ENCODE data around the gene DCAF11. TPM values are rescaled to one million over a fixed set of nuclear protein-coding genes. Genes with fewer than 3 reads are reported as not detected.

DCAF11 gene
- 94.6 and 112 TPM in 2 replicates for total RNA-seq
- 54.3 TPM for polyA plus RNA-seq (2012)

DNA sequence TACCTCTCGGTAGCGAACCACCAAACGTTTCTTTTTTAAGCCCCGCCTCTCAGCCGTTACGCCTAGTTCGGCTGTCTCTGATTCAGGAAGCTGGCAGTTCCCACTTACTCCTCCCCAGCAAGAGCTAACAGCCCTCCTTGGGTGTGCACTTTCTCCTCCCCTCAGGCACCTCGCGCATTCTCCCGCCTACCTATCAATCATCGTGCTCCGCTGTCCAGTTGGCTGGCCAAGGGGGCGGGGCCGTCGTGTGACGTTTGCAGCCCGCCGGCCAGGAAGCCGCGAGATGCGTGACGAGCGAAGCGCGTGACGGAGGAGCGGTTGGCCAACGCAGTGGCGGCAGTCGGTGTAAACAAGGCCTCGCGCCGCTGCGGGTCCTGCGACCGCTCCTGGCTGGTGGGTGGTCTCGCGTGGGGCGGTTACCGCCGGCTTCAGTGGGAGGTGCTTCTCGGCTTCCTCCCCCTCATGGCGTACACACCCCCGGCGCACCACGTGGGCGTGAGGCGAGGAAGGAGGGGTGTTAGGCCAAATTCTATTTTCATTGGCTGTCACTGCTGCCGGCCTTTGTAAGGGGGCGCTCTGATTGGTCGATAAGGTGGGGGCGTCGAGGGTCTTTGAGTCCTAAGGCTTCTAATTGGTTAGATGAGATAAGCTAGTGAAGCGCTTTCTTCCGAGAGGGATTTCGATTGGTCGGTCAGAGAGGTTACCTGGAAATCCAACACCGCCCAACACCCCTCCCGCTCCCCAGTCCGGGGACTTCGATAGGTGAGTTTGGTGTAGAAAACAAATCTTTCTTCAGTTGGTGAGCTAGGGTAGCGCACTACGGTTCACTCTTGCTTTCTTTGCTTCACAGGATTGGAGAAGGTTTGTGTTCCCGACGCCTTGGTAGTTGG is at the start of gene DCAF11, which contains the start of gene NRL:
Gene DCAF11 (plus strand): TSS at position 246 of the 890 bp plus-strand sequence. CDS start 818 bp downstream, outside the sequence.
Gene NRL (minus strand): TSS at position 418 of the 890 bp plus-strand sequence. CDS start 32,101 bp downstream, outside the sequence.
- peak; percentile 100 for DNase-seq (ENCODE audit: low read depth)

DNA sequence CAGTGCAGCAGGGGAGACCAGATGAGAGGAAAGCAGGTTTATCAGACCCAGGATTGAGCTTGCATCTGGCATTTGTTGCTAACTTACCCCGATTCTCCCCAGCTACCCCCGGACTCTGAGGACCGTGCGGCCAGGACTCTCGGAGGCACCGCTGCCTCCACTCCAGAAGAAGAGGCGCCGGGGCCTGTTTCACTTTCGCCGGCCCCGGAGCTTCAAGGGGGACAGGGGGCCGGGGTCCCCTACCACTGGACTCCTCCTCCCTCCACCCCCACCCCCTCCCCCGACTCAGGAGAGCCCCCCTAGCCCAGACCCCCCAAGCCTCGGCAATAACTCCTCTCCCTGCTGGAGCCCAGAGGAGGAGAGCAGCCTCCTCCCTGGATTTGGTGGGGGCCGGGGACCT is 49.7 kb upstream of the DCAF11 start:
- no peak for DNase-seq (ENCODE audit: low read depth)

DNA sequence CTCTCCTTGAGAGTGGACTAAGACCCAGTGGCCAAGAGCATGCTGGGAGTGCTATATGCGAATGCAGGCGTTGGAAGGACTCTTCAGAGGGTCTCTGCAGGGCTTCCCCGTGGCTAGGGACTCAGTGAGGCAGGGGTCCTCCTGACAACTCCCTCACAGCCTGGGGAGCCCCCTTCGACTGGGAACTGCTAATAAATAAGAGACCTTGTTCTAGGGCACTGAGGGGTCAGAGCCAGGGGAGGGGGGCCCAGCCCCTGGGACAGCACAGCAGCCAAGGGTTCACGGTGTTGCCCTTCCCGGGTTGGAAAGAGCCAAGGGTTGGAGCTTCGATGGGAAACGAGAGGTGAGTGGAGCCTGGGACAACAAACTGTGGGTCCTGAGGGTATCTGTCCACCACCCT is 49.2 kb upstream of the DCAF11 start:
- DNase-seq (ENCODE audit: low read depth) = no peak

DNA sequence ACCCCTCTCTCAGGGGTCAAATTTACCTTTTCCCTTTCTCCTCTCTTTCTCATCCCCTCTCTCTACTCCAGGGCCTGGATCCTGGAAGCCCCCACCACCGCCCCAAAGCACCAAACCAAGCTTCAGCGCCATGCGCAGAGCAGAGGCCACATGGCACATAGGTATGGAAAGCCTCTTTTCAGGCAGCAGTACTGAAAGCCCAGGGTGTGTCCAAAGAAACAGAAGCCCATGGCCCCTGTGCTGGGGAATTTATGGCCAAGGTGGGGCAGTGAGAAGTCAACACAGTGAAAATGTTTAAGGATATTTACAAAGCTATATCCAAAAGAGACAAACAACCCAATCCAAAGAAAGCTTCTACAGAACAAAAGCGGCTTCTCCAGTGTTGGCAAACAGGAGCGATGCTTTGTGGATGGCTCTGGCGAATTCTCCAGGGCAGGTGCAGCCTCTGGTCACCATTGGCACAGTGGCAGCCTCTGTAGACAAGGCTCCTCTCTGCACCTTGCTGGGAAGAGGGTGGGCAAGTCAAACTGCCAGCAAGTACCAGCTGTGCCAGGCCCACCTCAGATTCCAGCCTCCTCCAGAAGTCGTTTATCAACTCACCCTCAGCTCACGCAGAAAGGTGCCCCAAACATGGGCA is 48.0 kb upstream of the DCAF11 start:
- no peak for DNase-seq (ENCODE audit: low read depth)

DNA sequence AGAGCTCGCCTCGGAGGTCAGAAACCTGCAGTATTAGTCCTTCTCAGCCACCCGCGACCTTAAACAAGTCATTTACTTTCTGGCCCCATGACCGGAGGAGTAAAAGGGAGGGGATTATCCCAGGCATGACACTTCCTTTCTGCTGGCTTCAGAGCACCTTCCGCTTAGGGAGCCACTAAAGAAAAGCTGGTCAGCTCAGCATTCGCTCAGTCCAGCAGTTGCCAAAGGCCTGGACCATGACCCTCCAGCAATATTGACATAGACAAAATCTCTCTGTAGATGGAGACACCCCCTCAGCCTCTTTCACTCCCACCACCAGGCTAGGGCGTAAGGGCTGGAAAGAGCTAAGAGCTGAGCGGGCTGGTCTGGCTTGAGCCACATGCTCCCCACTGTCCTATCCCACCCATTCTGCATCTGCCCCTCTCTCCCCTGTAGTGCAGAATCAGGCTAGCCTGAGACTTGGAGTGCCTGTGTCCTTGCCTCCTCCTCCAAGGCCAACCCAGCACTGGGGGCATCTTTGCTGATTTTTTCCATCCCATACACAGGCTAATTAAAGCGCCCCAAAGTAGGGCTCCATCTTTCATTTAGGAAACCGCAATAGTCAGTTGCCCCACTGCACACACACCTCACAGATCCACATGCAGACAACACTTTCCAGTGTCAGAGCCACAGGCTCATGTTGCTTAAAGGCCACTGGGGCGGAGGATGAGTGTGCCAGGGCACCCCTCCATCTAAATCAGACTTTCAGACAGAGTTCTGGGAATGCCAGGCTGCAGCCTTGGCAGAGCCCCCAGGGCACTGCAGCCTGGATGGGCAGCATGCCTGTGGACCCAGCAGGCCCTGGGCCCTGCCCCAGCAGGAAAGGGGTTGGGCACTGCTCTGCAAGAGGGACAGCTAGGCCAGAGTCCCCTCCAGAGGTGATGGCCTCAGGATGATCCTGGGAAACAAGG is 47.2 kb upstream of the DCAF11 start:
- no peak for DNase-seq (ENCODE audit: low read depth)

DNA sequence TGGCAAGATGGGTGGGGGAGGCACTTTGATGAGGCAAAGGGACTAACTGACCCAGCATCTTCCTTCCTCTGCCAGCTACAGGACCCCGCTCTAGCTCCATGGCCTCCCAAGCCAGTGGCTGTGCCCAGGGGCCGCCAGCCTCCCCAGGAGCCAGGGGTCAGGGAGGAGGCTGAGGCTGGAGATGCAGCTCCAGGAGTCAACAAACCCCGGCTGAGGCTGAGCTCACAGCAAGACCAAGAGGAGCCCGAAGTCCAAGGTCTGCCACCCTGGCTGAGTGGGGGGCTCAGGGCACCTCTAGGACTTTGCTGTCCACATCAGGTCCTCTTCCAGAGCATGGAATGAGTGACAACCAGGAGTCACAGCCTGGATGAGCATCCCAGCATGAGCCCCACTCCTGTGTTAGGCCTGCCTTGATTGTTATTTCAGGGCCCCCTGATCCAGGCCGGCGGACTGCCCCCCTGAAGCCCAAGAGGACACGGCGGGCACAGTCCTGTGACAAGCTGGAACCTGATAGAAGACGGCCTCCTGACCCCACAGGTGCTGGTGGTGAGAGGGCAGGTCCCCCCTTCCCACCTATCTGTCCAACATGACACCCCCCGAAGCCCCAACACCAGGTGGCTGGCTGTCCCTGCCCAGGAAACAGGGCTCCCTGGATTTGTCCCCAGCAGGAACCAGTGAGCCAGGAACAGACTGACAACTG is 45.7 kb upstream of the DCAF11 start:
- DNase-seq (ENCODE audit: low read depth) = no peak

DNA sequence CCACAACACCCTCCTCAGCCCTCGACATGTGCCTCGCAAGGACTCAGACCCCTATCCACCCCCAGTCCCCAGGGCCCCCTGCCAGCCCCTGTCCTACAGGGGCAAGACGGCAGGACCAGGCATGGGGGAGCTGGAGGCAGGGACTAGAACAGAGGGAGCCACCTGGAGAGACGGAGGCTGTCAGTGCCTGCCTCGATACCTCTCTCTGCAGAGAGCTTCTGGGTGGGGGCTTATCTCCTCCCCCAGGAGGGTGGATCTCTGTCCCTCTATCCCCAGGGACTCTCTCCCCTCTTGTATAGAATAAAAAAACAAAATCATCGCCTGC is 45.2 kb upstream of the DCAF11 start:
- DNase-seq (ENCODE audit: low read depth) = no peak

DNA sequence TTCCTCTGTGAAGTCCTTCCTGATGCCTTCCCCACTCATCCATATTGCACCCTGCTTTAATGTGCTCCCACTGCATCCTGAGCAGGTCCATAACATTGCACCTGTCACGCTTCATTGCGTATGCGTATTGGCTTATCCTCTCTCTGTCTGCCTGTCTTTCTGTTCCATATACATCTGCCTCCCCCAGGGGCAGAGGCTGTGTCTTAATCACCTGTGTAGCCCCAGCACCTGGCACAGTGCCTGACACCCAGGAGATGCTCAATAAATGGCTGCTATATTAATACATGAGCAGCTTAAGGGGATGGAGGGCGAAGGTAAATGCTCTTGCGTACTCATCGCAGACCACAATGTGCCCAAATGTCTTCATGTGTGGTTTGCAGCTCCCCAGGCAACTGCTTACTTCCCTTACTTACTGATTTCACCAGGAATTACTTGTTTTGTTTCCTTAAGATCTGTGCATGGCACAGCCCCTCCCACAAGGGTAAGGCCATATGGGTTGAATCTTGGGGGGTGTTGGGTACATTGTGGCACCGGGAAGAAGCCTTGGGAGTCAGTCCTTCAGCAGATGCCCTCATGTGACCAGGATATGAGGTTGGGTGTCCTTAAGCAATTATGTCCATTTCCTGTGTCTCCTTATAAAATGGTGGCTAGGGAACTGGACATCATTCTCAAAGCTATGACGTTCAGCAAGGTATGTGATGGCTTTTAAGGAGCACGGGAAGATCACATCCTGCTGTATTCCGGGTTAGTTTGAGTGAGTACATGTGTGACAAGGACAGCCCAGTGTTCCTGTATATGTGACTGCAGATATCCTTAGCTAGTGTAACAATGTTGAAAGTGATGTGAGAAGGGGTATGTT is 44.1 kb upstream of the DCAF11 start:
- DNase-seq (ENCODE audit: low read depth) = no peak

DNA sequence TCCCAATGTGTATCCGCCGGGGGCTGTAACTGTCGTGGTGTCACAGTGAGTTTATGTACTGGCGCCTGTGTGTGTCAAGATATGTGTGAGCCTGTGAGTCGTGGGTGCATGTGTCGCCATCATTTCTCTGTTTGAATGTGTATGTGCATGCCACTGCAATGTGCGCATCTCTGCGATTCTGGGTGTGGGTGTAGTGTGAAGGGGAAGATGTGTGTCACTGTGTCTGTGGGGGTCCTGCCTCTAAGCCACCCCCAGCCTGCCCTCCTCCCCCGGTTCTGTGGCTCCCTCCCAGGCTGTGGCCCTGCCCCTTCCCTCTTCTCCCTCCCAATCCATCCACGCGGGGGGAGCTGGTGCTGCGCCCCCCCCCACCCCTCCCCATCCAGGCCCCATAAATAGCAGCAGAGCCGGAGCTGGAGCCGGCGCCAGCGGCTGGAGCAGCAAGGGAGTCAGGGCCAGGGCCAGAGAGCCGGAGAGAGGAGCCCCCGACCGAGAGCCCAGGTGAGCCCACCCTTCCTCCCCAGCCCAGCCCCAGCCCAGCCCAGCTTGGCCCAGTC is 43.4 kb upstream of the DCAF11 start, which contains the start of gene CPNE6:
Gene CPNE6 (plus strand): TSS at position 419 of the 554 bp plus-strand sequence. CDS start 1,375 bp downstream, outside the sequence.
- DNase-seq (ENCODE audit: low read depth) = no peak

DNA sequence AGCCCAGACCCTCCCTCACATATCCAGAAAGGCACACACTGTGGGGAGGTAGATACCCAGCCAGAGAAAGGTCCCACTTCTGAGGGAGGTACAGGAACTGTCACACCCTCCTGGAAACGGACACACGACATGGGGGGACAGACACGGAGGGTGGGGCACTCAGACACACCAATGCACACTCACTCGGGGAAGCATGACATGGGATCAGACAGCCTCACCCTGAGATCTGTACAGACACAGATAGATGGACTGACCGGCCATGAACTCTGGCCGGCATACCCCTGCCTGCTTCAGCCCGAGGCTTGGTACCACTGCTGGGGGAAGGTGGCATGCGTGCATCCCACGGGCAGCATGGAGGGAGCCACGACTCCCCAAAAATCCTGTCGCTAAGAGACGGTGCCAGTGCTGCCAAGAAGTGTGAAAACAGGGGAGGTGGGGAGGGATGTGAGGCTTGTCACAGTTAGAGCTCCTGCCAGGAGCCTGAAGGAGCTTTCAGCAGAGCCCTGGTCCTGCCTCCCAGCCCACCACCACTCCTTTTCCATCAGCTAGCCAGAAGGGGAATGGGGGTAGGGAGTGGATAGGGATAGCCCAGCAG is 42.6 kb upstream of the DCAF11 start:
- DNase-seq (ENCODE audit: low read depth) = no peak

DNA sequence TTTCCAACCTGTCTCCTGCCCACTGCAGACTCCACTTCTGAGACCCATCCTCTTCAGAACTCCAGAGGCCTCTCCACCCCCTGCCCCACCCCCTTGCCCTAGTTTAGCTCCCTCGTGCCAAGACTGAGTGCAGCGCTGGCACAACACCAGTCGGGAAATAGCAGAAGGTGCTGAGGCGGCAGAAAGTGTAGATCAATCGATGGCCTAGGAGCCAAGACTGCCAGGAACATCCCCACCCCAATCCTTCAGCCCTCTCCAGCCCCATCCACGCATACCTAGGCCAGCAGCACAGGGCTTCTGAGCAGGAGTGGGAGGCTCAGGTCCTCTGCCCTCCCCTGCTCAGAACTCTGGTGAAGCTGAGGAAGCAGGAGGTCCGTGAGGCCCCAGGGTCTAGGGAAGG is 42.1 kb upstream of the DCAF11 start:
- no peak for DNase-seq (ENCODE audit: low read depth)

DNA sequence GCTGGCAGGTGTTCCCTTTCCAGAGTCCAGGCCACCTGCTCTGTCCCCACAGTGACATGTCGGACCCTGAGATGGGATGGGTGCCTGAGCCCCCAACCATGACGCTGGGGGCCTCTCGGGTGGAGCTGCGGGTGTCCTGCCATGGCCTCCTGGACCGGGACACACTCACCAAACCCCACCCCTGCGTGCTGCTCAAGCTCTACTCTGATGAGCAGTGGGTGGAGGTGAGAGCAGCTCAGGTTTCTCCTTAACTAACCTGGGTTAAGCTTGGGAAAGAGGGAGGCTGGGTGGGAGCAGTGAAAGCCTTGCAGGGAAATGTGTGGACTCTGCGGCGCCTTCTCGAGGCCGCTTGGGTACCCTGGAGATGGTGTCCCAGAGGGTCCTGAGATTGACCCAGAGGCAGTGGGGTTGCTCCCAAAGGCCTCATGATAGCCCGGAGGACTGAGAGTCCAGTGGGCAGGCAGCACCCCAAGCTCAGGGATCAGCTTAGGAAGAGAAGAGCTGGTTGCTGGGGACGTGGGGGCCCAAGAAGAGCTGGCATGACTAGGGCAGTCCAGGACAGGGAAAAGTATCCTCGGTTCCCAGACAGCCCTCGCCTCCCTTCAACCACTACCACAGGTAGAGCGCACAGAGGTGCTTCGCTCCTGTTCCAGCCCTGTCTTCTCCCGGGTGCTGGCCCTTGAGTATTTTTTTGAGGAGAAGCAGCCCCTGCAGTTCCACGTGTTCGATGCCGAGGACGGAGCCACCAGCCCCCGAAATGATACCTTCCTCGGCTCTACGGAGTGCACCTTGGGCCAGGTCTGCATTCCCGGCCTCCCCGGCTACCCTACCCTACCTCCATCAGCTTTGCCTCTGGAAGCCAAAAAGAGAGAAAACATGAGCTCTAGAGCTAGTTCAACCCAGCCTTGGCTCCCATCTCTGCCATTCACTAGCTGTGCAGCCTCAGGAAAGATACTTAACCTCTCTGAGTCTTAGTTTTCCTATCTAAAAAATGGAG is 41.4 kb upstream of the DCAF11 start:
- no peak for DNase-seq (ENCODE audit: low read depth)

DNA sequence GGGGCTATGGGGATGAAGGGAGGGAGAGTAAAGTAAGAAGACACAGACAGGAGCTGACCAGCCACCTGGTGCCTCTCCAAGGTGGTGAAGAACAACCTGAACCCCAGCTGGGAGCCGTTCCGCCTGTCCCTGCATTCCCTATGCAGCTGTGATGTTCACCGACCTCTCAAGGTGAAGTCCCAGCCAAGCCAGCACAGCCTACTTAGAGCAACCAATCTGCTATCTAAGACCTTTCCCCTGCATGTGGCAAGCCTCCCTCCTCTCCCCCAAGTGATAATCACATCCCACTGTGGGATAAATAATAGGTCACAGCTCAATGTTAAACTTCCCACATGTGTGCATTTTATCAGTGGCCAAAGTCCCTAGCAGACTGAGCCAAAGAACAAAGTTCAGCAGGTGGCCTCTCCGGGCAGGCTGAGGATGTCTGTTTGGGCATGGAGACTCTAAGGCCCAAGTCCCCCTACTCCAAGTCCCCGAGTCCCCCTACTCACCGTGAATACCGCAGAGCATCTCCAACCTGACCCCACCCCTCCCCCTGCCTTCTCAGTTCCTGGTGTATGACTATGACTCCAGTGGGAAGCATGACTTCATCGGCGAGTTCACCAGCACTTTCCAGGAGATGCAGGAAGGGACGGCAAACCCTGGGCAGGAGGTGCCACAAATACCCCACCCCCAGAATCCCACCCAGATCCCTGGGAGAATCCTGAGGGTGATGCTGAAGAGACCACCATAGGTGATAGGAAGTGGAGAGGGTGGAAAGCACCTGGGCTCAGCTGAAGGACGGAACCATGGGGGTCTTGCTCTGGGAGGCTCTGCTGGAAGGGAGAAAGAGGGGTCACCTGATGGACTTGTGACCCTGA is 39.7 kb upstream of the DCAF11 start:
- no peak for DNase-seq (ENCODE audit: low read depth)

DNA sequence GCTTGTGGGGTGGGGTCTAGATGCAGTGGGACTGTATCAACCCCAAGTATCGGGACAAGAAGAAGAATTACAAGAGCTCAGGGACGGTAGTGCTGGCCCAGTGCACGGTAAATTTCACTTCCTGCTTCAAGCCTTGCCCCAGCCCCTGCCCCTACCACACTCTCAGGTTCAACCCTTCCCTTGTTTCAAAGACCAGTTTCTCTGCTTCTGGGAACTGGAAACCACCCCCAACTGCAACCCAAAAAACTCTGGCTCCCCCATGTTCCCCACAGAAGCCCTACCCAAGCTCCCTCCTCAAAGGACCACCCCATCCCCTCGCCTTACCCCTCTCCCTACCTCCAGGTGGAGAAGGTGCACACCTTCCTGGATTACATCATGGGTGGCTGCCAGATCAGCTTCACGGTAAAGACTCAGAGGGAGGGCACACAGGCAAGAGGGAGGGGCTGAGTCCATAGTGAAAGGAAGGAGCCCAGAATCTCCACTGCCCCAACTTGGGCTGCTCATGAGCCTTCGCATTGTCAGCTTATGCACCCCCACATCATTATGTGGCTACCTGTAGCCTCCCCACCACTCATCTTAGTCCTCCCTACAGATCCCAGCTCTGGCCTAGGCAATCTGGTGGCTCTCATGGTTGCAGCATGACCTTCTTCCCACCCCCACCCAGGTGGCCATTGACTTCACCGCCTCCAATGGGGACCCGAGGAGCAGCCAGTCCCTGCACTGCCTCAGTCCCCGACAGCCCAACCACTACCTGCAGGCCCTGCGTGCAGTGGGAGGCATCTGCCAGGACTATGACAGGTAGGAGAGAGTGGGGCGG is 38.9 kb upstream of the DCAF11 start:
- DNase-seq (ENCODE audit: low read depth) = no peak

DNA sequence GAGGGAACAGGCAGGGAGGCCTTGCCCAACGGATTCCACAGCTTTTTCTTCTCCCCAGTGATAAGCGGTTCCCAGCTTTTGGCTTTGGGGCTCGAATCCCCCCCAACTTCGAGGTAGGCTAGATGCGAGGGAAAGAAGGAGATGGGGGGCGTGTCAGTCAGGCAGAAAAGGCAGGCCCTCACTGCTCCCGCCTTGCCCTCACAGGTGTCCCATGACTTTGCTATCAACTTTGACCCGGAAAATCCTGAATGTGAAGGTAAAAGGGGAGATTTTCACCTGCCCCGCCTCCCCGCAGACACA is 38.3 kb upstream of the DCAF11 start:
- DNase-seq (ENCODE audit: low read depth) = no peak

DNA sequence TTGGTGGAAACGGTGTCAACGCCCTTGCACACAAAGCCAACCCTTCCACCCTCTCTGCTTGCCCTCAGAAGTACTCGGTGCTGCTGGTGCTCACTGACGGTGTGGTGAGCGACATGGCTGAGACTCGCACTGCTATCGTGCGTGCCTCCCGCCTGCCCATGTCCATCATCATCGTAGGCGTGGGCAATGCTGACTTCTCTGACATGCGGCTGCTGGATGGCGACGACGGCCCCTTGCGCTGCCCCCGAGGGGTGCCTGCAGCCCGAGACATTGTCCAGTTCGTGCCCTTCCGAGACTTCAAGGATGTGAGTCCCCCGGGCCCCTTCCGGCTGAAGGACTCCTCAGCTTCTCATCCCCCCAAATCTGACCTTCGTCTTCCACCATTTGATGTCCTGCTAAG is 37.5 kb upstream of the DCAF11 start:
- DNase-seq (ENCODE audit: low read depth) = no peak
